NCI-H2227 (cell line): ENCODE data around the gene NUTM1.

ENCODE experiments used
- DNase-seq: peaks from one replicate; lab custom pipeline; 2025; ENCODE audit not compliant: unreplicated experiment; lab: John Stamatoyannopoulos, UW

Gene NUTM1, protein sequence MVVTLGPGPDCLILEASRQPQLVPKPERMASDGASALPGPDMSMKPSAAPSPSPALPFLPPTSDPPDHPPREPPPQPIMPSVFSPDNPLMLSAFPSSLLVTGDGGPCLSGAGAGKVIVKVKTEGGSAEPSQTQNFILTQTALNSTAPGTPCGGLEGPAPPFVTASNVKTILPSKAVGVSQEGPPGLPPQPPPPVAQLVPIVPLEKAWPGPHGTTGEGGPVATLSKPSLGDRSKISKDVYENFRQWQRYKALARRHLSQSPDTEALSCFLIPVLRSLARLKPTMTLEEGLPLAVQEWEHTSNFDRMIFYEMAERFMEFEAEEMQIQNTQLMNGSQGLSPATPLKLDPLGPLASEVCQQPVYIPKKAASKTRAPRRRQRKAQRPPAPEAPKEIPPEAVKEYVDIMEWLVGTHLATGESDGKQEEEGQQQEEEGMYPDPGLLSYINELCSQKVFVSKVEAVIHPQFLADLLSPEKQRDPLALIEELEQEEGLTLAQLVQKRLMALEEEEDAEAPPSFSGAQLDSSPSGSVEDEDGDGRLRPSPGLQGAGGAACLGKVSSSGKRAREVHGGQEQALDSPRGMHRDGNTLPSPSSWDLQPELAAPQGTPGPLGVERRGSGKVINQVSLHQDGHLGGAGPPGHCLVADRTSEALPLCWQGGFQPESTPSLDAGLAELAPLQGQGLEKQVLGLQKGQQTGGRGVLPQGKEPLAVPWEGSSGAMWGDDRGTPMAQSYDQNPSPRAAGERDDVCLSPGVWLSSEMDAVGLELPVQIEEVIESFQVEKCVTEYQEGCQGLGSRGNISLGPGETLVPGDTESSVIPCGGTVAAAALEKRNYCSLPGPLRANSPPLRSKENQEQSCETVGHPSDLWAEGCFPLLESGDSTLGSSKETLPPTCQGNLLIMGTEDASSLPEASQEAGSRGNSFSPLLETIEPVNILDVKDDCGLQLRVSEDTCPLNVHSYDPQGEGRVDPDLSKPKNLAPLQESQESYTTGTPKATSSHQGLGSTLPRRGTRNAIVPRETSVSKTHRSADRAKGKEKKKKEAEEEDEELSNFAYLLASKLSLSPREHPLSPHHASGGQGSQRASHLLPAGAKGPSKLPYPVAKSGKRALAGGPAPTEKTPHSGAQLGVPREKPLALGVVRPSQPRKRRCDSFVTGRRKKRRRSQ

DNA sequence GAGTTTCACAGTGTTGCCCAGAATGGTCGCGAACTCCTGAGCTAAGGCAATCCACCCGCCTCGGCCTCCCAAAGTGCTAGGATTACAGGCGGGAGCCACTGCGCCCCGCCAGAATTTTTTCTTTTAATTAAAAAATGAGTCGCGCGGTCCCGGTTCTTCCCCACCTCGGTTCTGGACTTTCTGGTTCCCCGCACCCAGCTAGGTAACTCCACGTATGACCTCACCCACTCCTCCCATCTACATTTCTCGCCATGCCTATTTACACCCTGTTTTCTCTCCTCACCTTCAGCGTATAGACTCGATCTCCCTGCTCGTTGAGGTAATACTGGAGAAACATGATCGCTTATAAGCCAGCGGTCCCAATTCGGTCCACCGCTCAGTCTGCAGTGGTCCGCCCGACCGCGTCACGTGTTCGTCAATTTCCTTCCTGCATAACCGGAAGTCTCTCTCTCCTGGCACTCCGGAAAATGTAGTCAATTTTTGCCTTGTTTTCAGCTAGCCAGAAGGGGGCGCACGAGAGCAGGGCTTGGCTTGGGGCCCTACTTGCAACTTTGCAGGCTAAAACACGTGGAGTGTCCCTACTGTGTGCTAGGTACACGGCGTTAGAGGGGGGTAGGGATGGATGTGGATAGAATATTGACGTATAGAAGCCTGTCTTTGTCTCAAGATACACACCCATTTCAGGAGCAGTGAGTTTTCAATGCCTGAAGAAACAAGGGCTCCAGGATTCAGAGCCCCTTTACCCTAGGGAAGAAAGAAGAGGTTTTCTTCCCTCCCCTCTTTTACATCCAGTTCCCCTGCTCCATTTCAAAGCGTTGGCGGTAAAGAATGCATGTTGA lies at the start of gene NUTM1, which contains the start of gene NOP10:
NUTM1 (plus strand) TSS at position 579 of the 839 bp plus-strand sequence. CDS start 382 bp downstream, outside the sequence.
NOP10 (minus strand) TSS at position 400 of the 839 bp plus-strand sequence; CDS start at position 337, 63 bp downstream.
- peak; percentile 89 for DNase-seq

DNA sequence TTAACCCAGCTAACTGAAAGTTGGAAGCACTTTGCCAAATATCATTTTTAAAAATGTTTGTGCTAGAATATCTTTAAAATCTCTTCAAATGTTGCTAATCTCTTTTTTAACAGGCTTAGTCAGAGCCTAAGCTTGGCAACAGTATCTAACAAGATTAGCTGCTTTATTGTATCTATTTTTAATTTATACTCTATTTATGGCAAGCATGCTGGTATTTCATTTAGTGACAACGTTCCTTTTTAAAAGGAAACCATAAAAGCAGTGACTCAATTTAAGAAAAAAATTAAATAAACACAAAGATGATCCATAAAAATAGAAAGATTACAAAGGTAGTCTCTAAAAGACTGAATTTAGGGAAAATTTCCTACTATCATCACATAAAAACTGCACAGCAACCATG lies 46.1 kb upstream of the NUTM1 start:
- no peak for DNase-seq

DNA sequence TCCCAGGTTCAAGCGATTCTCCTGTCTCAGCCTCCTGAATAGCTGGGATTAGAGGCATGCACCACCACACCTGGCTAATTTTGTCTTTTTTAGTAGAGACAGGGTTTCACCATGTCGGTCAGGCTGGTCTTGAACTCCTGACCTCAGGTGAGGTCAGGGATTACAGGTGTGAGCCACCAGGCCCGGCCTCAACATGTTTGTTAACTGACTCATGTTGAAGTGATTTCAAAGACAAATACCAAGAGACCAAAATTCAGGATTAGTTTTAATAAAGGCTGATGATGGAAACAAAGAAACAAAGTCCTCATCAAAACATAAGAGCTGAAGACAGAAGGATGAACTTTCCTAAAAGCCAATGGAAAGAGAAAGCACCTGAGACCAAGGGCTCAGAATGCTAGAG lies 42.1 kb upstream of the NUTM1 start:
- DNase-seq: no peak

DNA sequence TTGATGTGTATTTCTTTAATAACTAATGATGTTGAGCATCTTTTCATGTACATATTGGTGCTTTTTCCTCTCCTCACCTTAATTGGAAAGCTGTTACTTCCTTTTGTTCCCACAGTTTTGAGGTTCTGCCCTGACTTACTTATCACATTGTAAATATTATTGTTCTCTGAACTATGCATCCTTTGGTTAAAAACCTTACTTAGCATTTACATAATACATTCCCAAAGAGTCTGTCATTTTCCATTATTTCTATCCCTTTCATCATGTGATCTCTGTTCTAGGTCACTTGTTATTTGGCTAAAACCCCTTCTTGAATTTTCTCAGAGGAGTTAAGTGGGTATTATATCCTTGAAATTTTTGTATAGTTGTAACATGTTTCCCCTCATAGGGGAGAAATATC lies 38.5 kb upstream of the NUTM1 start:
- DNase-seq: no peak

DNA sequence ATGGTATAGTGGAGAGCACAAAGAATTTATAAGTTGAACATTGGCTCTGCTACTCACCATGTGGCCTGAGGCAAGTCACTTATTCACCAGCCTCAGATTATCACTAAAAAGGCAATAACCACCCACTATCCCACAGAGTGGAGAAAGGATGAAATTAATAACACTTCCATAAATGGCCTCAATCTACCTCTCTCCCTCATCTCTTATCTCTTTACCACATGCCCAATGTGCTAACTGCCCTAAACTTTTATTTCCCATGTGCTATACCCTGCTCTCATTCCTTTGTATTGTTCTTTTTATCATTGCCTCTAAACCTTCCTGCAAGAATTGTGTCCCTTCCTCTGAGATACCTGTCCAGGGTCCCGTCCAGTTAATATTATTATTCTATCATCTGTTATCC lies 31.6 kb upstream of the NUTM1 start:
- DNase-seq: no peak

DNA sequence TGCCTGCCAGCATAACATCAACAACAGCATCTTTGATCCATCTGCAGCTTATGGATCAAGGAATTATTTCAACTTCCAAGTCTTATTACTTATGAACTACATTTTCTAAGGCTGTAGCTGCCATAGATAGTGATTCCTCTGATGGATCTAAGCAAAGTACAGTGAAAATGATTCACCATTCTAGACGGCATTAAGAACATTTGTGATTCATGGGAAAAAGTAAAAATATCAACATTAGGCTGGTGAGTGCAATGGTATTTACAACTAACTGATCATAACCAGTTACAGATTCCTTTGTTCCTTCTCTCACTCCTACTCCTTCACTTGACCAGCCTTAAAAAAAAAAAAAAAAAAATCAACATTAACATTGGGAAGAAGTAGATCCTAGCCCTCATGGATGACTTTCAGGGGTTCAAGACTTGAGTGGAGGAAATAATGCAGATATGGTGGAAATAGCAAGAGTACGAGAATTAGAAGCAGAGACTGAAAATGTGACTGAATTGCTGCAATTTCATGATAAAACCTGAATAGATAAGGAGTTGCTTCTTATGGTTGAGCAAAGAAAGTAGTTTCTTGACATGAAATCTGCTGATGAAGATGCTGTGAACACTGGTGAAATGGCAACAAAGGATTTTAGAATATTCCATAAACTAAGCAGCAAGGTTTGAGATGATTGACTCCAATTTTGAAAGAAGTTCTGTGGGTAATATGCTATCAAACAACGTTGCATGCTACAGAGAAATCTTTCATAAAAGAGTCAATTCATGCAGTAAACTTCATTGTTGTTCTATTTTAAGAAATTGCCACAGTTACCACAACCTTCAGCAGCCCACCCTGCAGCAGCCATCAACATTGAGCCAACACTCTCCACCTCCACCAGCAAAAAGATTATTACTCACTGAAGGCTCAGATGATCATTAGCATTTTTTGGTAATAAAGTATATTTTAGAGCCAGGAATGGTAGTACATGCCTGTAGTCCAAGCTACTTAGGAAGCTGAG lies 28.3 kb upstream of the NUTM1 start:
- no peak for DNase-seq

DNA sequence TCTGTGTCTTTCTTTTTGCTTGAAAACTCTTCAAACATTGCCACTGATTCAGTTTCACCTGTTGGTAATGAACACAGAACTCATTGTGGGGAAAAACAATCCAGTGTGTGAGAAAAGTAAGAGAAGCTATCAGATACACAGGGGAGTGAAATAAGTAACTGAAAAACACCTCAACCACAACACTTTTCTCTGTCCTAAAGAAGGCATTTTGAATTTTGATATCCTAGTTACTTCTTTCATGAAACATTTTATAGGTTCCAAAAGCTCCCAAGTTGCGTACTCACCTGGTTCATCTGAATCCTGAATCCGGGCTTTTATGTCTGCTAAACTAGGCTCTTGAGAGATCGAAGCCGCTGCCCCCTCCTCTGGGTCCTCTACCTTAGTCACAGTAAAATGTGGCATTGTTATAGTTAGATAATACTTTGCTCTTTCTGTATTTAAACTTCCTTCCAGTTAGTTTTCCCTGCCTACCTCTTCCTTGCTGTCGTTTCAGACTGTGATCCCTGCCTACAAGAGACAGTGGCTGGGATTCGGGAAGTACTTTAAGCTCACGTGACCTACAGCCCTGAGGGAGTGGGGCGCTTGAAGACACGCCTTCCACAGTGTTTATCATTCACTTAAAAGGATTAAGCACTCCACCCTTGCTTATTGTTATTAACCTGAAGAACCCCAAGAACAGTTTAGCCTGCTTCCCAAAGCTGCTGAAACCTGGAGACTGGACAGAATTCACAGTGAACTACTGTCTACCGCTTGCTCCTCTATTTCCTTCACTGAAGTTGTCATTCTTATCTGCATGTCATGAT lies 24.6 kb upstream of the NUTM1 start:
- DNase-seq: peak; percentile 55

DNA sequence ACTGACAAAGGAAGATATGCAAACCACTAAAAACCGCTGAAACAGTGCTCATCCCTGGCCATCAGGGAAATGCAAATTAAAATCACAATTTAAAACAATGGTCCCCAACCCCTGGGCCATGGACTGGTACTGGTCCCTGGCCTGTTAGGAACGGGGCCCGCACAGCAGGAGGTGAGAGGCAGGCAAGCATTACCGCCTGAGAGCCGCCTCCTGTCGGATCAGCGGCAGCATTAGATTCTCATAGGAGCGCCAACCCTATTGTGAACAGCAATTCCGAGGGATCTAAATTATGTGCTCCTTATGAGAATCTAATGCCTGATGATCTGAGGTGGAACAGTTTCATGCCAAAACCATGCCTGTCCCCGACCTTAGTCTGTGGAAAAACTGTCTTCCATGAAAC lies 19.9 kb upstream of the NUTM1 start:
- DNase-seq: no peak

DNA sequence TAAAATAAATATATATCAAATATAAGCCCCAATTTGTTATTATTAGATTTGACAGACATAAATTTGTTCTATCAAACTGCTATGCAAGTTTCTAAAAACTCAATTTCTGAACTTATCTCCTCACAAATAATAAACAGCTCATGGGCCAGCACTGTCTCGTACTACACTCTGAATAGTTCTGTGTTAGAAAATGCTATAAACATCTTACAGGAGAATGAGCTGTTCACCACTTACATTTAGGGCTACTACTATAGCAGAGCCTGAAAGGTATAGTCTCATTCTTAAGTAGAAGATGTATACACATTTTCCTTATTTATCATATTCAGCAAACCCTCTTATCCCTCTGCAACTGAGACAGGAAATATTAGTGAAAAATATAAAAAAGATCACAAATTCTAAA lies 18.2 kb upstream of the NUTM1 start:
- no peak for DNase-seq

DNA sequence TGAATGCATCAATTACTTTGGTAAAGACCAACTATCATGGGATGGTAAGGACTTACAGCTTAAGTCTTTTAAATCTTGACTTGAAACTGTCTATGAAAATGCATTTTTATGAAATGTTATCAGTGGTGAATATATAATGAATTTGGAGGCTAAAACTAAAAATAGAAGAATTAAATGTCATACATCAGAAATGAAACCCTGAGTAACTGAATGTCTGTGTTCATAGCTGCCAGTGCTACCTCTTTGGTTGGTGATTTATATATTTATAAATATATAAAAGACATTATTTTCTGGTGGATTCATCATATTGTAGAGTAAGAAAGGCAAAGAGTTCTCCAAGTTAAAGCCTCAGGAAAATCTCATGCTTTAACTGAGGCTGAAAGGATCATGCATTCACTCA lies 17.7 kb upstream of the NUTM1 start:
- no peak for DNase-seq

DNA sequence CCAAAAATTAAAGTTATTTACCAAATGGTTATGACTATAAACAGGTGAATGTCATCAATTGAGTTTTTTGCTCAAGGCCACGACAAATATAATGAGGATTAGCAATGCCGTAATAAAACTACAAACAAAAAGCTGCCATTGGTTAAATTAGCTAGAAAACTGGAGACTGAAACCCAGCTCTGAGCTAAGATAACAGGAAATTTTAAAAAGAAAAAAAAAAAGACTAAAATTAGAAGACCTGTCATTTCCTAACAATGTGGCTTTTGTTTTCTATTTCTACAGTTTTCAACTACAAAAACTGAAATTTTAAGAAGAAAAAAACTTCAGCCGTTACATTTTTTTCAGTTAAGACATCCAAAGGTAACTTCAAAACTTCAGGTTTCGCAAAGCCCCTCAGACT lies 15.2 kb upstream of the NUTM1 start:
- no peak for DNase-seq

DNA sequence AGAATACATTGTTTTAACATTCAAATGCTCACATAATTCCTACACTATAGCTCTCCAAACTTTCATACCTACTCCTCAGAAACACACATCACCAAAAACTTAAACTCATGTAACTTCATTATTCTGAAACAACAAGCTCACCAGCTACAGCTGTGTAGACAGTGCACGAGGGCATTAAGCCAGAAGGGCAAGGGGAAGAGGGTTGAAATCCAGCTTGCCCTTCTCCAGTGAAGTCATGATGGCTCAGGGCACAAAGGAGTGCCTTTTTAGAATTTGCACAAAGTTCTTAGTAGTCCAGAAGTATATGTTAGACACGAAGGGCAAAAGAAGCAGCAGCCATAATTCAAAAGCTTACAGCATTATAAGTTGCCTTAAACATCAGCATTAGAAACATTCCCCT lies 14.1 kb upstream of the NUTM1 start:
- no peak for DNase-seq

DNA sequence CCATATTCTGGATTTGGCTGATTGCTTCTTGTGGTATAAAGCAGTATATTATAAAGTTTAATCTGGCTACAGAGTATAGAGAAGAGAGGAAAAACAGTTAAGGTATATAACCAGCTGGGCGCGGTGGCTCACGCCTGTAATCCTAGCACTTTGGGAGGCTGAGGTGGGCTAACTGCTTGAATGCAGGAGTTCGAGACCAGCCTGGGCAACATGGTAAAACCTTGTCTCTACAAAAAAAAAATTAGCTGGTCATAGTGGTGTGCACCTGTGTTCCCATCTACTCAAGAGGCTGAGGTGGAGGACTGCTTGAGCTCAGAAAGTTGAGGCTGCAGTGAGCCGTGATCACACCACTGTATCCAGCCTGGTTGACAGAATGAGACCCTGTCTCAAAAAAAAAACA lies 12.8 kb upstream of the NUTM1 start:
- no peak for DNase-seq

DNA sequence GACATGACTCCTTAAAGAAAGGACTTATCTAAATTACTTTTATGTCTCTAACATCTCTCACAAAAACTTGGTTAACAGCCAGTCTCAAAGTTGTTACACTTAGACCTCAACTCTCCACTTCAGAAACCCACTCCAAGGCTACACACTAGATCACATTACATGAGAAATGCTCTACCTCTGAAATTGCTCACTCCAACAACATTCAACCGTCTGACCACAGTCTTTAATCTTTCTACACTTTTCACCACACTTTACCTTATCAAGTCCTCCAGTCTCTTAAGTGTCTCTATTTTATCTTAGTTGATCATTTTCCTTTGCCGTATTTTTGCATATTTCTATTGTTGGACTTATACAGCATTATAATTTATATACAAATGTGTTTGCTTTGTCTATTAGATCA lies 11.3 kb upstream of the NUTM1 start:
- DNase-seq: no peak

DNA sequence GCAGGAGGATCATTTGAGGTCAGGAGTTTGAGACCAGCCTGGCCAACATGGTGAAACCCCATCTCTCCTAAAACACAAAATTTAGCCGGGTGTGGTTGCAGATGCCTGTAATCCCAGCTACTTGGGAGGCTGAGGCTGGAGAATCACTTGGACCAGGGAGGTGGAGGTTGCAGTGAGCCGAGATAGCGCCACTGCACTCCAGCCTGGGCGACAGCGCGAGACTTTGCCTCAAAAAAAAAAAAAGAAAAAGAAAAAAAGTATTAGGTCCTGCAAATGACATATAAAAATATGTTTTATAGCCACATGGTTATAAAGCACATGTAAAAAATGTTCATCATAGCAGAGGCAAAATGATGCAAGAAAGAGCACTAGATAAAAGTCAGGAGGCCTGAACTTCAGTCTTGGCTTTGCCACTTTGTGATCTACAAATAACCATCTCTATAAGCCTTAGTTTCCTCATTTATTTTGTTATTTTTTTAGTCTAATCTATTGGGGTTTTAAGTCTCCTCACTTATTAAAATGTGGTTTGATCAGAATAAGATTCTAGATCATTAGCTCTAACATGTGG lies 10.5 kb upstream of the NUTM1 start:
- DNase-seq: no peak

DNA sequence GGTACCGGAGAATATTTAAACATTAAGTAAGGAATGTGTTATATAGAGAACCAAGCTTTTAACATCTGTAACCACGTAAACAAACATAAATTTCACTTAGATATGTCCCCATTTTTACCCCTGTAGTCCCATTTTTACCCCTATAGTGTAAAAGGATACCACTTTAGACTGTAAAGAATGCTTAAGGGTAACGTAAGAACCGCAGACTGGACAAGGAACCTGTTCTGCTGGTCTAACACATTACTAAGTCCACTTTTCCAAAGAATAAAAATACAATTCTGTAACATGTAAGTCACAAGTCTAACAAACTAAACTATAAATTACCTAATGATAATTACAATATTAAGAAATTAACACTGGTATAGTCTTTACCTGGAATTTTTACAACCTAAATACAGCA lies 8.4 kb upstream of the NUTM1 start:
- DNase-seq: no peak

DNA sequence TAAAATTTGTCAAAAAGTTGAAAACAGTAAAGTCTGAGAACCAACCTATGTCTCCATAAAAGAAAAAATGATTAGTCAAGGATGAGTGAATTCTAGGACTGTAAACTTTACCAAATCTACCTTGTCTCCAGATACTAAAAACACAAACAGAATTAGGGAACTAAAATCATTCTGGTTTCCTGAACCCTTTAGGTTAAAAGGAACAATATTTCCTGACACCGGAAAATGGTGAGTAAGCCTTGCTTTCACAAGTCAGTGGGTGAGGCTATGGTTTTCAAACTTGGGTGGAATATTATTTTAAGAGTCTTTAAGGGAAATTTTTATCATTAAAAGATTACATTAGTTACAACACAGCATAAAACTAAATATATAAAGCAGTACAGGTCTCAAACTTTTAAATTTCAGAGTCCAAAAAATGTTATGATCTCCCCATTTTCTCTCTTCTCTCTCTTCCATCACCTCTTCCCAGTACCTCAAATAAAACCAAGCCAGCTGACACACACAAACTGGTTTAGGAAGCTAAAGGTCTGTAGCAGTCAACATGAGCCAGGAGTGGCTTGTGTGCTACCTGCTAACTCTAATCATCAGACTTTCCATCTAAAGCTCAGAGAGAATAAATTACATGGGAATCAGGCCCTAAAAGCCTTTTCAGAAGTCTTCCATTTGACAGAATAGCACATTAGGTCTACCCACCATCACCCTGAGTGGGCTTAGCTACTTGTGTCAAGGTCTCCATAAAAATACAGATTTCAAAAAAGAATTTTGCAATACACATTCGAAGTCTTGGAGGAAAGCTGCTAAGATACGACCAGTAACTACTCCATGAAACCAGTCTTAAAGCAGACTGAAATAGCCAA lies 7.7 kb upstream of the NUTM1 start:
- DNase-seq: no peak
